ENCODE data around the gene ABLIM2.

- no peak for TF ChIP-seq CTCF (IDR thresholded peaks at IDR 0.05)
- TF ChIP-seq POLR2A (IDR thresholded peaks at IDR 0.05), result no peak
Observed at GRCh38 chr4:7949759-7950158, 208.9 kb downstream of the ABLIM2 start.

All from body of pancreas (tissue), 4 donors.